GM19438 (cell line): ENCODE measurements around the gene APOD.
"Not testable (repeated sequence)": the region's sequence is repeated elsewhere in the genome, so short reads cannot be mapped to it uniquely, and the experiment has no call there.

Source experiments
- ATAC-seq: cut with Tn5 transposase; IDR thresholded peaks from one replicate; pipeline ENCODE4 v1.9.1; 2021; ENCODE audit warnings: low read depth; ENCODE audit not compliant: unreplicated experiment

Gene APOD

DNA sequence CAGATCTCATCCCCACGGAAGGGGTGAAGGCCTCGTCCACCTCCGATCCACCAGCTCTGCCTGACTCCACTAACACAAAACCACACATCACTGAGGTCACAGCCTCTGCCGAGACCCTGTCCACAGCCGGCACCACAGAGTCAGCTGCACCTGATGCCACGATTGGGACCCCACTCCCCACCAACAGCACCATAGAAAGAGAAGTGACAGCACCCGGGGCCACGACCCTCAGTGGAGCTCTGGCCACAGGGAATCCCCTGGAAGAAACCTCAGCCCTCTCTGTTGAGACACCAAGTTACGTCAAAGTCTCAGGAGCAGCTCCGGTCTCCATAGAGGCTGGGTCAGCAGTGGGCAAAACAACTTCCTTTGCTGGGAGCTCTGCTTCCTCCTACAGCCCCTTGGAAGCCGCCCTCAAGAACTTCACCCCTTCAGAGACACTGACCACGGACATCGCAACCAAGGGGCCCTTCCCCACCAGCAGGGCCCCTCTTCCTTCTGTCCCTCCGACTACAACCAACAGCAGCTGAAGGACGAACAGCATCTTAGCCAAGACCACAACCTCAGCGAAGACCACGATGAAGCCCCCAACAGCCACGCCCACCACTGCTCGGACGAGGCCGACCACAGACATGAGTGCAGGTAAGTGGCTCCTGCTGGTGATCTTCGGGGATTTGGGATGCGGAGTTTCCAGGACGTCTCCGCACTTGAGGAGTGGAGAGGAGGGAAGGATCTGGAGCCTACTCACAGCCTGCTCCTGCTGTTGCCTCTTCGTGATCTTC is 36.0 kb upstream of the APOD start:
- not testable (repeated sequence) for ATAC-seq

DNA sequence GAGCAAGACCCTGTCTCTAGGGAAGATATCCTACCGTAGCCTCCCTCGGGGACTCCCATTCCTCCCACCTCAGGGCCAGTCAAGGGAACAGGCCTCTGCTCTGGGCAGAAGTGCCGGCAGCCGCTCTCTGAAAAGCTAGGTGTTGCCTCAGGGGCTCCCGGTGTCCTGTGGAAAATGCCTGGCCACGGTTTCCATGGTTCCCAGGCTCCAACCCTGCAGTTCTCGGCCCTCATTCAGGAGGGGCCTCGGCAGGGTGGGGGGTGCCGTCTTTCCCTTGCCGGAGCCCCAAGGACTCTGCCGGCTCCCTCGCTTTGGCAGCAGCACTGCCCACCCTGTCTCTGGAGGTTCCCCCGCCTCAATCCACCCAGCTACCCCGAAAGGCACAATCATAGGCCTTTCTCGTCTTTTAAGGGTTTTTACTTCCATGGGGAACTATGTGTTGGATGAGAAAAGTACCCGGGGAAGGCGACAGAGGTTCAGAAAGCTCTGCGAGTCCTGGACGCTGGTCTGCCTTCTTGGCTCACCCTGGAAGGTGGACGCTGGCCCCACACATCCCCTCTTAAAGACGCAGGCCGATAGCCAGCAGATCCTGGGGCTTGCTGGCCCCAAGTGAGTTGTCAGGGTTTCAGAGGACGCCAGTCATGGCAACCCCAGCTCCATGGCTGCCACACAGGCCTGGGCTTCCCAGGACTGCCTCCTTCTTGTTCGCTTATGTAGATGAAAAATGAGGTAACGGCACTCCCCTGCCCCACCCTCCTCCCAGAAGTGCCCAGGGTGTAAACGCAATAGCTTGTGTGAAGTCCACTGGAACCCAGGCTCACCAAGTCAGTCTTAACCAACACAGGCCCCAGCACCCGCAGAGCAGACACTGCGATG is 34.3 kb upstream of the APOD start:
- ATAC-seq, result not testable (repeated sequence)

DNA sequence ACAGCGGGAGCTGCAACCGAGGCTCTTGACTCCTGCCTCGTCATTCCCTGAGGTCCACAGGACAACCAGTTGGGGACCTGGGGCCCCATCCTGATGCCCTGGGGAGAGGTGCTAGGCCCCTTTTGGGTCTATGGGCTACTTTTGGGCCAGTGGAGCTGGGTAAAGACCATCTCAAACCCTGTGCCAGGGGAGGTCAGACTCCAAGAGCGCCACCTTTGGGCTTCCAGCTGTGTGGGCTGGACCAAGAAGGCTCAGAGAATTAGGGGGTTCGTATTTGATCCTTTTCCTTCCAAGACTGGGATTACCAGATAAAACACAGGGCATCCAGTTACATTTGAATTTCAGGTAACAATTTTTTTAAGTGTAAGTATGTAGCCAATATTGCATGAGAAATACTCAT is 33.4 kb upstream of the APOD start:
- ATAC-seq, result not testable (repeated sequence)

DNA sequence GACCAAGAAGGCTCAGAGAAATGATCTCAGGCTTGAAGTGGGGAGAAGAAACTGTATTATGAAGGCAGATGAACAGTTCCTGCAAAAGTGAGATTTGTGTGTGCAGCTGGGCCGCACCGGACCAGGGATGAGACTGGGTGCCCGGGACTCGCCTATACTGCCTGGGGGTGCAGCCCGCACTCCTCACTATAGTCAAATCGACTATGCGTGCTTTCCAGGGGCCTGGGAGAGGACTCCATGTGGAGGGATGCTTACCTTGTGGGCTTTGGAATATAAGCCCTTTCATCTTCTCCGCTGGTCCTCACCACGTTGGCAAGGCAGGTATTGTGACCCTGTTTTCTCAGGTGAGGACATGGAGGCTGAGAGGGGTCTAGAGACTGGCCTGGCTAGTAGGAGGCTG is 32.9 kb upstream of the APOD start:
- no peak for ATAC-seq

DNA sequence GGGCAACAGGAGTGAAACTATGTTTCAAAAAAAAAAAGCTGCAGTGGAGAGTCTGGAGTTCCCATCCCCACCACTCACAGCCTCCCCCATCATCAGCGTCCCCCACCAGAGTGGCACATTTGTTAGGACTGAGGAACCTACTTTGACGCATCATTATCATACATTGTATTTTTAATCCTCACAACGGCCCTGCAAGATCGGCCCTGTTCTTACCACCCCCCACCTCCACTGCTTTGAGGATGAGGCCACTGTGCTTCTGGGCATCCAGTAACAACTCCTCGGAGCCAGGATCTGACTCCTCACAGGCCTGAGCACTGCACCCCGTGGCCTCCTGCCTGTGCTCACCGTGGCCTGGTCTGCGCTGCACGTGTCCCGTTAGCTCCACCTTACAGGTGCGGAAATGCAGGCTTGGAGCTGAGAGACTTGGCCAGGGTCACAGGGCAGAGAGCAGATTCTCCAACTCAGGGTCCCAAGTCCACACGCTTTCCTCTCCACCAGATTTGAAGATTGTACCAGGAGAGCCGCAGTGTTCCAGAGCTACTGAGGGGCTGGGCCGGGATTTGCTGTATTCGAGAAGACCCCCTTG is 32.3 kb upstream of the APOD start:
- not testable (repeated sequence) for ATAC-seq

DNA sequence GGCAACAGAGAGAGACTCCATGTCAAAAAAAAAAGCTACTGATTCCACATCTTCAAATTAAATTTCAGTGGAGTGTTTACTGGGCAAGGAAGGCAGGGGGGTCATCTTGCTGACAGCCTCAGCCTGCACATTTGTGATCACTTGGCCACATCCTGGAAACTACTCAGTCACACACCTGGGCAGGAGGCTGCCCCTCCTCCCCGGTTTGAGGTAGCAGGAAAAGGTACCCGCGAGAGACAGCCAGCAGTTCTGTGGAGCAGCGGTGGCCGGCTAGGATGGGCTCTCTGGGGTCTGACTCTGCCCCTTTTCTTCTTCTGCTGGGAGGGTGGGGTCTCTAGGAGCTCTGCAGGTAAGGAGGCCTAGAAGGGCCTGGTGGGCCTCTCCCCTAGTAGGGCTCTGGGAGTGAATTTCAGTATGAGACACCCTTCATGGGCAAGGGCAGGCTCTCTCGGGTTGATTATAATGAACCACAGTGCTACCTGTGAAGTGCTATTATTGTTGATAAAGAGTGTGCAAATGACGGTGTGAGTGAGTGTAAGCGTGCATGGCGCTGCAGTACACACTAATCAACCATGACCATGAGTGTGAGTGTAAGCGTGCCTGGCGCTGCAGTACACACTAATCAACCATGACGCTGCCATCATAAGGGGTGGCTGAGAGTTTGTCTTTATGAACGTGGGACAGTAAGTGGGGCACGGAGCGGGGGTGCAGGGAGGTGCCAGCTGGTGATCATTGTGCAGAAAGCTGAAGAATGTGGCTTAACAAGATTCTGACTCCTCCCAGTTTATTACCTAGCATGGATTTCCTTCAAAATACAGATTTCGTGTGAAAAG is 31.1 kb upstream of the APOD start:
- not testable (repeated sequence) for ATAC-seq

DNA sequence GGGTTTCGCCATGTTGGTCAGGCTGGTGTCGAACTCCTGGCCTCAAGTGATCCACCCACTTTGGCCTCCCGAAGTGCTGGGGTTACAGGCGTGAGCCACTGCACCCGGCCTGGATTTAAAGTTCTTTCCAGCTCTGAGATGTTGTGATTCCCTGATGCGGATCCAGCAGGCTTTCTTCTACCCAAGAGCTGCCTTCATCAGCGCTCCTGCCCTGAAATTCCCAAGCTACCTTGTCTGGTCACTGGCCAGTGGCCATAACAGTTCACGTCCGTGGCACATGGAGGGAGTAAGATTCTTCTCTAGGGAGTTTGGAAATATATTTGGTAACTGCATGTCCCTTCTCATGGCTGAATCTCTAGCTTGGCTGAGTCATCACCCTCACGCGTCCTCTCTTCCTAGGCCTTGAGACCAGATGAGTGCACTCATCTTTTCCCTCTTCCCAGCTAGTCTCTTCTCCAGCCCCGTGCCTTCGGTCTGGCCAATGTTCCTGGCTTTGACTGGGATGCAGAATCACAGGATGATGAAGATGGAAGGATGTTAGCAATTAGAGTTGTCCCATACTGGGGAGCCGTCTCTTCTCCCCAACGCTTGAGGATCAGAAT is 29.8 kb upstream of the APOD start:
- no peak for ATAC-seq

DNA sequence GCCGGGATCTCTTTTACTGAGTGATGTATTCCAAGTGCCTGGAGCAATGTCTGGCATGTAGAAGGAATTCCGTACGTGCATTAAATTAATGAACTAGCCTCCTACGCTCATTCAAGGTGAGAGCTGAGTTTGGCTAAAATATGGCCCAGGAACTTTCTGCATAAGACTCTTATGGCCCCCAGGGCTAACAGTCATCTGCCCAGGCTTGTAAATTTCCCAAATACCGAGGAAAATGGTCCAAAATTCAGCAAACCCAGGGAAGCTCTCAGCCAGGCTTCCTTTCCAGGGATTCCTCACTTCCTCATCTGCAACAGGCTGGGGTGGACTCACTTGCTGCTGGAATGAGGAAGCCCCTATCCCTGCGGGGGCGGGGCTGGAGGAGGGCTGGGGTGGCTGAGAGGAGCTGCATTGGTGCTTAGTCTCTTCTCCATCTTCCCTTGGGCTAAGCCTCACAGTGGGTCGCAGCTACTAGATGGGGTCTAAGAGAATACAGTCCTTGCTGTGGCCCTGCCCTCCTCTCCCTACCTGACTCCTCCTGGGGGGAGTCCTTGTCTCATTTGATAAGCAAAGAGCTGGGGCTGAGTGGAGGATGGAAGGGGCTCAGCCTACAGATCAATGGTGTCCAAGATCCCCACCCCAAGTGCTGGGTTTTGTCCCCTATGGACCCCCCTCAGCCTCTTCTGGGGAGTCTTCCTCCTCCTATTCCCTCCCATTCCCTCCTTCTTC is 28.5 kb upstream of the APOD start:
- ATAC-seq, result no peak

DNA sequence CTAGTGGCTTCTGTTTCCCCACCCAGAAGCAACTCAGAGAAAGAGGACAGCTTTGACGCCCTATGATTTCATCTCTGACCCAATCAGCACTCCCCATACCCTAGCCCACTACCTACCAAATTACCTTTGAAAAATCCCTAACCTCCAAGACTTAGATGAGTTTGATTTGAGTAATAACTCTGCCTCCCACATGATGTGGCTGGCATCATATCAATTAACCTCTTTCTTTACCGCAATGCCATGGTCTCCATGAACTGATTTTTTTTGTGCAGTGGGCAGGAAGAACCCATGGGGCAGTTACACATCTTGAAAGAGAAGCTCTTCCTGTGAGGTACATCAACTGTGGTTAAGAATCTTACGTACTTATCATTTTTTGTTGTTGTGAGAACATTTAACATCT is 25.5 kb upstream of the APOD start:
- no peak for ATAC-seq

DNA sequence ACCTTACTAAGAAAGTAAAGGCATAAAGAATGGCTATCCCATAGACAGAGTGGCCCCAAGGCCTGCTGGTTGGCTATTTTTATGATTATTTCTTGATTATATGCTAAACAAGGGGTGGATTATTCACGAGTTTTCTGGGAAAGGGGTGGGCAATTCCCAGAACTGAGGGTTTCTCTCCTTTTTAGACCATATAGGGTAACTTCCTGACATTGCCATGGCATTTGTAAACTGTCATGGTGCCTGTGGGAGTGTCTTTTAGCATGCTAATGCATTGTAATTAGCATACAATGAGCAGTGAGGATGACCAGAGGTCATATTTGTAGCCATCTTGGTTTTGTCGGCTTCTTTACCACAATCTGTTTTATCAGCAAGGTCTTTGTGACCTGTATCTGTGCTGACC is 18.0 kb upstream of the APOD start:
- not testable (repeated sequence) for ATAC-seq

DNA sequence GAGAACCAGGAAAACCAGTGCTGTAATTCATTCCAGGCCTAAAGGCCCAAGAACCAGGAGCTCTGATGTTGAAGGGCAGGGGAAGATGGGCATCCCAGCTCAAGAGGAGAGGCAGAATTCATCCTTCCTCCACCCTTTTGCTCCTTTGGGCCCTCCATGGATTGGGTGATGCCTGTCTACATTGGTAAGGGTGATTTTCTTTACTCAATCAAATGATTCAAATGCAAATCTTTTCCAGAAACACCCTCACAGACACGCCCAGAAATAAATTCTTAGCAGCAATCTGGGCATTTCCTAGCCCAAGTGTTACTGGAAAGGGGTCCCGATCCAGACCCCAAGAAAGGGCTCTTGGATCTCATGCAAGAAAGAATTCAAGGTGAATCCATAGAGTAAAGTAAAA is 17.6 kb upstream of the APOD start:
- ATAC-seq, result no peak

DNA sequence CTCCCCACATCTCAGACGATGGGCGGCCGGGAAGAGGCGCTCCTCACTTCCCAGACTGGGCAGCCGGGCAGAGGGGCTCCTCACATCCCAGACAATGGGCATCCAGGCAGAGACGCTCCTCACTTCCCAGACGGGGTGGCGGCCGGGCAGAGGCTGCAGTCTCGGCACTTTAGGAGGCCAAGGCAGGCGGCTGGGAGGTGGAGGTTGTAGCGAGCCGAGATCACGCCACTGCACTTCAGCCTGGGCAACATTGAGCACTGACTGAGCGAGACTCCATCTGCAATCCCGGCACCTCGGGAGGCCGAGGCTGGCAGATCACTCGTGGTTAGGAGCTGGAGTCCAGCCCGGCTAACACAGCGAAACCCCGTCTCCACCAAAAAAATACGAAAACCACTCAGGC is 16.2 kb upstream of the APOD start:
- ATAC-seq, result not testable (repeated sequence)

DNA sequence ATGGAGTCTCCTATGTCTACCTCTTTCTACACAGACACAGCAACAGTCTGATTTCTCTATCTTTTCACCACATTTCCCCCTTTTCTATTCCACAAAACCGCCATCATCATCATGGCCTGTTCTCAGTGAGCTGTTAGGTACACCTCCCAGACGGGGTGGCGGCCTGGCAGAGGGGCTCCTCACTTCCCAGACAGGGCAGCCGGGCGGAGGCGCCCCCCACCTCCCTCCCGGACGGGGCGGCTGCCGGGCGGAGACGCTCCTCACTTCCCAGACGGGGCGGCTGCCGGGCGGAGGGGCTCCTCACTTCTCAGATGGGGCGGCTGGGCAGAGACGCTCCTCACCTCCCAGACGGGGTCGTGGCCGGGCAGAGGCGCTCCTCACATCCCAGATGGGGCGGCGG is 15.8 kb upstream of the APOD start:
- not testable (repeated sequence) for ATAC-seq

DNA sequence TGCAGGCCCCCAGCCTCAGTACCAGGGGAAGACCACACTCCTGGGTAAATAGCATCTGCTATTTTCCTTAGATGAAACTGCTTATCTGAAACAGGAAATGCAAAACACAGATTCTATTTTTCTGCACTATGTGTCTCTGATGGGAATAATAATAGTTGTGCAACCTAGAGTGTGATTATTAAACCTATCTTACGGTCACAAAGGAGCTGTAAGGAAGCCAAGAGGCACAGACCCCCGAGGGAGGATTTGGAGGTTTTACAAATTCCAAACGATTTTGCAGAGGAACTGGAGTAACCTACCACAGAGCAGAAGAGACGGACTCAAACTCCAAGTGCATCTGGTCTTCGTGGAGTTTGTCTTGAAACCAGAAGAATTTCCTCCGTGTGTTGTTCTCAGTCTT is 14.1 kb upstream of the APOD start:
- ATAC-seq, result no peak

DNA sequence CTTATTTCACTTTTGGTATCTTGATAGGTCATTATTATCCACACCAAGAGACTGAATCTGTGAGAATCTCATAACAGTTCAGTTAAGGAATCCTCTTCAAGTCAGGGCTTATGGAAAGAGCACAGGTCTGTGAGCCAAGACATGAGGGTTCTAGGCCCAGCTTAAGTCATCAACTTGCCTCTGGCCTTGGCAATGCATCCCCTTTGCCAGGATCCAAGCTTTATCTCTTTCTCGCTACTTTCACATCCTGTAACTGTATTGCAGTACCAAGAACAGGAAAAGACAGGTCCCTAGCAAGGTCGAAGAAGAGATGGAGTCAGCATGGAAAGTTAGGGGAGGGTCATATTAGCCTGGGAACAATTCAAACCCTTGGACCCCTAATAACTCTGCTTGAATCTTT is 13.5 kb upstream of the APOD start:
- no peak for ATAC-seq

DNA sequence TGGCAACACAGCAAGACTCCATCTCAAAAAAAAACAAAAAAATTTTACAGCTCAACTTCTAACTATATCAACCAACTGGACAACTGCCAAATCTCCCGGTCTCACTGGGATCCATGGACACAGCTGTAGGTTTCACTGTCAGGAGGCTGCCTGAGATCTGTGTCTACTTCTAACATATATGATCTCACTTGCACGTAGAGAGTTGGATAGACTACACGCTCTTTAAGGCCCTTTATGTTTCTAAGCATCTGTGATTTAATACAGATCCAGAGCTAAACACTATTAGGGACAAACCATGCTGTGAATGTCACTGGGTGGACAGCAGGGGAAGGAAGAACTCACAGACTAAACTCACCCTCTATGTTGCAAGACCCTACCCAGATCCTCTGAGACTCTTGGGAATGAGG is 13.0 kb upstream of the APOD start:
- no peak for ATAC-seq

DNA sequence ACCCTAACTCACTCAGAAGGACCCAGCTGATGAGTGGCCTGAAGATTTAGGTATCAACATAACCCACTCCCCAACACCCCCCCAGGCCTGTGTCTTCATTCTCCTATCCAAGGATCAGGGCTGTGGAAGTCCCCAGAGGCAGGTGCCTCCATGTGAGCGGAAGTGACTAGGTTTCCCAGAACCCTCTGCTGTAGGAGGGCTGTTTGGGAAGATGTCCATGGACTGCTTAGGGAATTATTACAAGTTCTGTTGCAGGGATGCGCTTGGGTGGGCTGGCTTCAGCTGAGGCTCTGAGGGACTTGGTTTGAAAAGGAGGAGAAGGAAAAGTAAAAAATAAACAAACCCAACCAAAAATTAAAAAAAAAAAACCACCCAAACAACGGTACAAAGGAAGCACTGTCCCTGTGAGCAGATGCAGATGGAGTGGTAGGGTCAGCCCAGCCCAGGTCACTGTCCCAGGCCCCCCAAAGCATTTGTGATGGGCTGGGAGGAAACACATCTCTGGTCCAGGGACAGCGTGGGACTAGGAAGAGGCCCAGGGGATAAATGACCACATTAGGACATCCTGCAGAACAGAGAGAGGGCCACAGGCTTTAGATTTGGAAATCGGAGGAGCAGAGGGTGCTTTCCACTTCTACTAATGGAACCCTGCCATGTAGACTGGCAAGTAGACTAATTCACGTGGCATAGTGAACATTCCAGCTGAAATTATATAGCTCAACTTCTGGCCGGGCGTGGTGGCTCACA is 12.2 kb upstream of the APOD start:
- ATAC-seq, result no peak

DNA sequence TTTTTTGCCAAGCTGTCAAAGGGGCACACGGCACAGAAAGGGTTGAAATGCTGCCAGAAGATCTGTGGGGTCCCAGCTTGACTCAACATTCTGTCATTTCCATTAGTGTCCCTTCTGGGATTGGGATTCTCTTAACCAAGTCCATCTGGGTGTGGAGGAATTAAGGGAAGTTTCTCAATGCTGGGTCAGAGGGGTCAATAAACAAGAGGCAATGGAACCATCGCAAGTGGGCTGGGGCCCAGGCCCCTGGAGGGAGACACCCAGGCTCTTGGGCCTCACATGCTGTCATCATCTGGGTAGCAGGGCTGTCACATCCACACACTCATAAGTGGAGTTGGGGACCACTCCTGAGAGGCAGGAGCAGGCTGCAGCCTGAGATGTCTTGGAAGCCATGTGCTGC is 8.1 kb upstream of the APOD start:
- no peak for ATAC-seq

DNA sequence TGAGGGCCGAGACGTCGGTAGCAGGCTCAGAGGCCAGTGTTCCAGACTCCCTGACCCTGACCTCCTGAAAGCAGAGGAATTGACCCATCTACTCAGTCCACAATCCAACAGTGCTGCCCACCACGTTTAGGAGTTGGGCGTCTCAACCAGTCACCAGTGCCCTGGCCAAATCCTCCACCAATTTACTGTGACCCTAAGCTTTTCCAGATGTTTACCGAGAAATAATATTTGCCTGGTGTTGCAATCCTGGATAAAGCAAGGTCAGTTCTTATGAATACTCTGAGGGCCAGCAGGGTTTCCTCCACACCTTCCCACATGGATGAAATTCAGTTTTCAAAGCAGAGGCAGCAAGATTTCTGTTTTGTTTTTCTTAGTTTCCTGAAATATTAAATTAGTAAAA is 7.5 kb upstream of the APOD start:
- ATAC-seq, result no peak
